Effector memory CD4-positive, alpha-beta T cell (primary cell): ENCODE data around the gene DDA1.

Source experiments
- DNase-seq, 3 donors: peaks; one replicate each; pipeline ENCODE4 v3.0.0-alpha.2; 2020
- H3K27ac ChIP-seq: 2 replicates; pipeline ENCODE4 v1.7.0; 2013; ENCODE audit warnings: mild to moderate bottlenecking, low read length, moderate library complexity; ENCODE audit not compliant: insufficient read depth, poor library complexity, severe bottlenecking
- H3K27me3 ChIP-seq: replicated peaks from 2 replicates; pipeline ENCODE4 v1.7.0; 2013; ENCODE audit warnings: mild to moderate bottlenecking, low read length; ENCODE audit not compliant: insufficient read depth, control insufficient read depth, poor library complexity, severe bottlenecking
- H3K36me3 ChIP-seq: 2 replicates; pipeline ENCODE4 v1.7.0; 2013; ENCODE audit warnings: mild to moderate bottlenecking, low read length, moderate library complexity; ENCODE audit not compliant: control insufficient read depth, insufficient read depth
- H3K4me1 ChIP-seq: 2 replicates; pipeline ENCODE4 v1.7.0; 2013; ENCODE audit warnings: low read length, mild to moderate bottlenecking; ENCODE audit not compliant: control insufficient read depth, insufficient read depth, poor library complexity, severe bottlenecking
- H3K4me3 ChIP-seq: 2 replicates; pipeline ENCODE4 v1.7.0; 2013; ENCODE audit warnings: low read length, low read depth, mild to moderate bottlenecking; ENCODE audit not compliant: insufficient read depth, poor library complexity, severe bottlenecking
- H3K9me3 ChIP-seq: 2 replicates; pipeline ENCODE4 v1.7.0; 2013; ENCODE audit warnings: mild to moderate bottlenecking, low read length, moderate library complexity; ENCODE audit not compliant: control insufficient read depth

DDA1 gene

DNA sequence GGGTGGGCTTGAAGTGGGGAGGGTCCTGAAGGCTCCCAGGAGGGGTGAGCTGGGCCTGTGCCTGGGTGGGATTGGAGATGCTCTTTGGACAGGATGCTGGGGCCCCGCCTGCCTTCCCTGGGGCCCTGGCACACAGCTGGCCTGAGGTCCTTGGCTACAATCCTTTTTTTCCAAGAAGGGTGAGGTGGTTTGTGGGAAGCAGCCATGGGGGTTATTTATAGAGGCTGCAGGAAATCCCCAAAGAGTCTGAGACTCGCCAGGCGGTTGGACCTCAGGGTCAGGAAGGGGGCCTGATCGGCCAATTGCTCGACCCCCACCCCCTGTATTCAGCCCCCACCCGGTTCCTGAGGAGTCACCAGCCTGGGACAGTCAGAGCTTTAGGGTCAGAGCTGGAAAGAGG, 38.0 kb downstream of the DDA1 start:
- DNase-seq = no peak

DNA sequence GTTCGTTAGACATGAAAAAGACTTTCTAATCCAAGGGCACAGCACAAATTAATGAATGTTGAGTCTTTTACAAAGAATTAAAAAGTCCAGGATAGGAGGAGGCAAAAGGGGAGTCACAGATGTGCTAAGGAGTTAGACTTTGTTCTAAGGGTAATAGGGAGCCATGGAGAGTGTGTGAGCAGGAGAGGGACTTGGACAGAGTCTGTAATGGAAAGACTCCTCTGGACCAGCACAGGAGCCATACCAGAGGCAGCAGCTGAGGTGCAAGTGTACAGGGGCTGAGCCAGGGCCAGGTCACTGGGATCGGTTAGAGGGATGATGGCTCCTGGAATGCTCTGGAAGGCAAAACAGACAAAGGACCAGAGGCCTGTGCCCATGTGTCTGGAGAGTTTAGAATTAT, 38.5 kb downstream of the DDA1 start:
- no peaks in the 10 kb centered on the region for H3K9me3 ChIP-seq
- H3K27me3 ChIP-seq = peaks cover 4% of the 10 kb centered on the region
- H3K4me3 ChIP-seq = no peak overlapping the region
- no peaks in the 10 kb centered on the region for H3K4me1 ChIP-seq
- H3K36me3 ChIP-seq = no peaks in the 10 kb centered on the region
- DNase-seq = no peak
- no peak overlapping the region for H3K27ac ChIP-seq

More for the DNA sequence above, 38.0 kb downstream of the DDA1 start:
- H3K9me3 ChIP-seq = no peaks in the 10 kb centered on the region
- no peak overlapping the region for H3K27ac ChIP-seq
- no peaks in the 10 kb centered on the region for H3K4me1 ChIP-seq
- peaks cover 4% of the 10 kb centered on the region for H3K27me3 ChIP-seq
- H3K4me3 ChIP-seq = no peak overlapping the region
- H3K36me3 ChIP-seq = no peaks in the 10 kb centered on the region

DNA sequence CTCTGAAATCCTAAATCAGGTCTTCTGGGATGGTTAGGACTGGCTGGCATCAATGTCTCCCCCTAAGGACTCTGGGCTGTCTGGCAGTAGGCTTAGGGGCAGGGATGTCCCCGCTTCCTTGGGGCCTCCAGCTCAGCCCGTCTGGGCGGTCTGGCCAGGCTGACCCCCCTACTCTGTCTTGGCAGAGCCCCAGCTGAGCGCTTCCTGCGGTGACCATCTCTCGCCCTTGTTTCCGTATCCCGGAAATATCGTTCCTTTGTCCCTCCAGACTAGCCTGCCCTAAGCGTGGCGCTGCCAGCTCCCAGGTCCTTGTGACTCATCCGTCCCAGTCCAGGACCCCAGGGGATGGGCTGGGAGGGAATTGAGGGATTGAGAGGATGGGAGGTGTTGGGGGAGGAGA, 39.3 kb downstream of the DDA1 start:
- H3K27ac ChIP-seq = no peak overlapping the region
- H3K27me3 ChIP-seq = peaks cover 4% of the 10 kb centered on the region
- no peak for DNase-seq
- H3K36me3 ChIP-seq = no peaks in the 10 kb centered on the region
- H3K9me3 ChIP-seq = no peaks in the 10 kb centered on the region
- no peaks in the 10 kb centered on the region for H3K4me1 ChIP-seq
- no peak overlapping the region for H3K4me3 ChIP-seq

DNA sequence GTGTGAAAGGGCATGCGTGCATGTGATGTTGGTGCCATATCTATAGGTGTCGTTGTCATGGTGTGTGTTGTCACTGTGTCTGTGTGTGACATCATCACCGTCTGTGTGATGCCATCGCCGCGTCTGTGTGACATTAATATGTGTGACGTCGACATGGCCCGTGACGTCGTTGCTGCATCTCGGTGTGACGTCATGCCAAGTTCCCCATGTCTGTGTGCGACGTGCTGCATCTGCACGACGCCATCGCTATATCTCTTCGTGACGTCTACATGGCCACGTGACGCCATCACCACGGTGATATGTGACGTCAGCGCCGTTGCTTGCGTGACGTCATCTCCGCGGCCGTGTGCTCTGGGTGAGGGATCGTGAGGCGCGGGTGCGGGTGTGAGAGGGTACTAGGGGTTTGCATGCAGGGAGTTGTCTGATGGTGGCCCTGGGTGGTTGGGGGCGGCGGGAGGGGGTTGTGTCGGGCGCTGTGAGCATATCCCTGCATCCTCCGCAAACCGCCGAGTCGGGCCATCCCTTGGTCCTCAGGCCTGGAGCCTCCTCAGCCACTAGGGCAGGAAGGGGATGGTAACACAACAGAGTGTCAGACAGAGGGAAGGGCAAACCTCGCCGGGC, 42.6 kb downstream of the DDA1 start:
- no peaks in the 10 kb centered on the region for H3K36me3 ChIP-seq
- peaks cover 4% of the 10 kb centered on the region for H3K27me3 ChIP-seq
- no peak overlapping the region for H3K27ac ChIP-seq
- no peak overlapping the region for H3K4me3 ChIP-seq
- DNase-seq = no peak
- H3K4me1 ChIP-seq = no peaks in the 10 kb centered on the region
- H3K9me3 ChIP-seq = no peaks in the 10 kb centered on the region

DNA sequence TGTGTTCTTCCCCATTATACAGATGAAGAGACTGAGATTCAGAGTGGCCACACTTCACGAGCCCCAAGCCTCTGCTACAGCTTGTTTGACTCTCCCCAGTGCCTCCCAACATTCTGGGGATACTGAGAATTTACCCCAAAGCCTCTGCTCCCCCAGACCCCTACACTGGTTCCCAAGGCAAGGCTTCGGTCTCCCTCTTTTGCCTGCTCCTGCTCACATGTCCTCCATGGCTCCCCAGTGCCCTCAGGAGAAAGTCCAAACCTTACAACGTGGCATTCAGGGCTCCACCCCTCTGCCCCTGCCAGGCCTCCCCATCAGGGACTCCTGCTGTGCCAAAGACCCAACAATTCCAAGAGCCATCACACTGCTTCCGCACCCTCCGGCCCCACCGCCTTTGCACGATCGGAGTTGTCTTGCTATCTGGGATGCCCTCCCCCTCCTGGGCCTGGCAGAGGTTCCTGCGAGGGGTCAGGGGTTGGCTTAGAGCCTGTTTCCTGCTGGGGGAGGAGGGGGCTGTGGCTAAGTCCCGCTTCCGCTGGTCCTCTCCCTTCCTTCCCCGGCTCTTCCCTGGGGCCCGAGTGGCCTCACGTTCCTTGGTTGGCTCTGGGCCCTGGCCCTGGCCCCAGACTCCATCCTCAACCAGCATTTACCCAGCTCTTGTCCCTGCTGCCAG, 43.4 kb downstream of the DDA1 start:
- Histone ChIP-seq H3K9me3 (no peaks in the 10 kb centered on the region), H3K36me3 (no peaks in the 10 kb centered on the region), H3K4me3 (no peak overlapping the region), H3K4me1 (no peaks in the 10 kb centered on the region), H3K27me3 (no peaks in the 10 kb centered on the region), H3K27ac (no peak overlapping the region)
- DNase-seq = no peak

DNA sequence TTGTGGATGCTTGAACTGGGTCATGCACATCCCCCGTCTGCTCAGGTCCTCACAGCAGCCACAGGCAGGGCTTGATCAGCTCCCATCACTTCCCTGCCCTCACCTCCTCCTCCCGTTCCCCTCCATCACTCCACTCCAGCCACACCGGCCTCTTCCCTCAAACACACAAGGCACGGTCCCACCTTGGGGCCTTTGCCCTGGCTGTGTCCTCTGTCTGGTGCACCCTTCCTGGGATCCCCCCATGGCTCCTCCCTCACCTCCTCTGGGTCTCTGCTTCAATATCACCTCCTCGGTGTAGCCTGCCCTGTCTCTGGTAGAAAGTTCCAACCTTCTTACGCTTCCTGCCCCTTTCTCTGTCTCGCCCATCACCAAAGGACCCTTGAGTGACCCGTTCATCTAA, 44.0 kb downstream of the DDA1 start:
- Histone ChIP-seq H3K4me1 (no peaks in the 10 kb centered on the region), H3K36me3 (no peaks in the 10 kb centered on the region), H3K27me3 (no peaks in the 10 kb centered on the region), H3K27ac (no peak overlapping the region), H3K9me3 (no peaks in the 10 kb centered on the region), H3K4me3 (no peak overlapping the region)
- no peak for DNase-seq

DNA sequence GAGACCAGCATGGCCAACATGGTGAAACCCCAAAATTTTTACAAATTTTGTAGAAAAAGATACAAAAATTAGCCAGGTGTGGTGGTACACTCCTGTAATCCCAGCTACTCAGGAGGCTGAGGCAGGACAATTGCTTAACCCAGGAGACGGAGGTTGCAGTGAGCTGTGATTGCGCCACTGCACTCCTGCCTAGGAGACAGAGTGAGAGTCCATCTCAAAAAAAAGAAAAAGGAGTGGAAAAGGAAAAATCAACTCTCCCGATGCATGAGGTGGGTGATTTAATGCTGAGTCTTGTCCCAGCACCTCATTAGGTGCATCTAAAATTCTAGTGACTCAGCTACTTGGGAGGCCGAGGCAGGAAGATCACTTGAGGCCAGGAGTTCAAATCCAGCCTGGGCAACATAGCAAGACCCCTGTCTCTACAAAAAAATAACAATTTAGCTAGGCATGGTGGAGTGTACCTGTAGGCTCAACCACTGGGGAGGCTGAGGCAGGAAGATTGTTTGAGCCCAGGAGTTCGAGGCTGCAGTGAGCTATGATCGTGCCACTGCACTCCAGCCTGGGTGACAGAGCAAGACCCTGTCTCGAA, 47.8 kb downstream of the DDA1 start:
- no peak overlapping the region for H3K4me3 ChIP-seq
- no peaks in the 10 kb centered on the region for H3K9me3 ChIP-seq
- no peak for DNase-seq
- no peaks in the 10 kb centered on the region for H3K27me3 ChIP-seq
- no peak overlapping the region for H3K27ac ChIP-seq
- no peaks in the 10 kb centered on the region for H3K36me3 ChIP-seq
- H3K4me1 ChIP-seq = no peaks in the 10 kb centered on the region

DNA sequence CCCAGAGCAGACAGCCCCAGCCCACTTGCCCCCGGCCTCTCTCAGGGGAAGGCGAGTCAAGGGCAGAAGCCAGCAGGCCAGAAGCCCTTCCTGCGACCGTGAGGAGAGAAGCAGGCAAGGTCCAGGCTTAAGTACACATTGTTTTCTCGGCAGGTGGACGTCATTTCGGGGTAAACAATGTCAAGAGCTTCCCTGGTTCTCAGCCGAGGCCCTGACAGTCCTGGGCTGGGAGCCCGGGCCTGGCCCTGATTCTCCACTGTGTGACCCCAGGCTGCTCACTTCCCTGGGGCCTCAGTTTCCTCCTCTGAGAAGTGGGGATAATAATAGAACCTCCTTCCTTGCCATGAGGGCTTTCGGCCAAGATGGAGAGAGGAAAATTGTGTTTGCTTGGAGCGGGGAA, 48.4 kb downstream of the DDA1 start:
- Histone ChIP-seq H3K27me3 (no peaks in the 10 kb centered on the region), H3K4me1 (no peaks in the 10 kb centered on the region), H3K9me3 (no peaks in the 10 kb centered on the region), H3K36me3 (no peaks in the 10 kb centered on the region), H3K27ac (no peak overlapping the region), H3K4me3 (no peak overlapping the region)
- DNase-seq = no peak

DNA sequence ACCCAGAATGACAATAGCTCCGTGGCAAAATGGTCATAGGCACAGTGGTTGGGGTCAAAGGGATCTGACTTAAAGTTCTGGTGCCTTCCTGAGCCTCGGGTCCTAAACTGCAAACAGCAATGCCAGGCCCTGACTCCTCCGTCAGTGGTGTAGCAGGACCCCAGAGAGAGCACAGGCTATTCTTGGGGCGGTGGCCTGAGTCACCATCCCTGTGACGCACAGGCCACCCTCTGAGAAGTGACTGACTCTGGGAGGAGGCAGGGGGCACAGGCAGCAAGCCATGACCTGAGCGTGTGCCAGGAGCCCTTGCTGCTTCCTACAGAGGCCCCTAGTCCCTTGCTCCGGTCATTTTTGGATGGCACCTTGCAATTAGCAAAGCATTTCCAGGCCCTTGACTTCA, 49.0 kb downstream of the DDA1 start:
- Histone ChIP-seq H3K4me1 (no peaks in the 10 kb centered on the region), H3K36me3 (no peaks in the 10 kb centered on the region)

More for the DNA sequence above, 49.0 kb downstream of the DDA1 start:
- Histone ChIP-seq H3K4me3 (no peak overlapping the region), H3K27ac (no peak overlapping the region), H3K9me3 (no peaks in the 10 kb centered on the region), H3K27me3 (no peaks in the 10 kb centered on the region)
- DNase-seq = no peak
